ENCODE measurements around the gene AFP. TPM values are rescaled to one million over a fixed set of nuclear protein-coding genes. Genes with fewer than 3 reads are reported as not detected.
A peak's percentile ranks its signal among the peaks of the same experiment; 100 is the strongest.

AFP gene
- total RNA-seq, 1 donor = not detected

- Histone ChIP-seq H3K27ac (ENCODE audit: low read depth, low read length) (no peak overlapping the region), H3K4me2 (ENCODE audit: insufficient read depth, low read length) (no peak overlapping the region), H3K4me3 (ENCODE audit: insufficient read depth, low read length) (no peak overlapping the region), H3K36me3 (ENCODE audit: insufficient read depth, low read length) (no peaks in the 10 kb centered on the region), H3K9me3 (ENCODE audit: low read depth, low read length) (no peaks in the 10 kb centered on the region), H4K20me1 (ENCODE audit: insufficient read depth, low read length) (no peaks in the 10 kb centered on the region), H3K27me3 (ENCODE audit: insufficient read depth, low read length) (peaks cover 20% of the 10 kb centered on the region), H3K79me2 (ENCODE audit: insufficient read depth, low read length) (no peaks in the 10 kb centered on the region), H3K4me1 (ENCODE audit: insufficient read depth, low read length) (no peaks in the 10 kb centered on the region), H2AFZ (ENCODE audit: low read length) (no peak overlapping the region)
- no peak for TF ChIP-seq CTCF (IDR thresholded peaks at IDR 0.05; ENCODE audit: extremely low read depth, low read depth, low read length)
- no peak for DNase-seq (ENCODE audit: insufficient read length, low spot score, missing footprints)
Measured at GRCh38 chr4:73486497-73486896, 50.5 kb downstream of the AFP start.

GRCh38 chr4:73487233-73487632, 51.2 kb downstream of the AFP start:
- Histone ChIP-seq H3K4me2 (ENCODE audit: insufficient read depth, low read length) (no peak overlapping the region), H3K4me3 (ENCODE audit: insufficient read depth, low read length) (no peak overlapping the region), H3K4me1 (ENCODE audit: insufficient read depth, low read length) (no peaks in the 10 kb centered on the region), H3K9me3 (ENCODE audit: low read depth, low read length) (no peaks in the 10 kb centered on the region), H3K27me3 (ENCODE audit: insufficient read depth, low read length) (peaks cover 20% of the 10 kb centered on the region), H4K20me1 (ENCODE audit: insufficient read depth, low read length) (no peaks in the 10 kb centered on the region), H2AFZ (ENCODE audit: low read length) (no peak overlapping the region), H3K27ac (ENCODE audit: low read depth, low read length) (no peak overlapping the region), H3K36me3 (ENCODE audit: insufficient read depth, low read length) (no peaks in the 10 kb centered on the region), H3K79me2 (ENCODE audit: insufficient read depth, low read length) (no peaks in the 10 kb centered on the region)
- no peak for DNase-seq (ENCODE audit: insufficient read length, low spot score, missing footprints)
- TF ChIP-seq CTCF (IDR thresholded peaks at IDR 0.05; ENCODE audit: extremely low read depth, low read depth, low read length) = no peak

GRCh38 chr4:73499996-73500765, 64.2 kb downstream of the AFP start:
- no peaks in the 10 kb centered on the region for H3K9me3 ChIP-seq (ENCODE audit: low read depth, low read length)
- peak overlapping the region; percentile 70 for H3K4me2 ChIP-seq (ENCODE audit: insufficient read depth, low read length)
- H3K79me2 ChIP-seq (ENCODE audit: insufficient read depth, low read length) = no peaks in the 10 kb centered on the region
- H3K36me3 ChIP-seq (ENCODE audit: insufficient read depth, low read length) = no peaks in the 10 kb centered on the region
- no peak for TF ChIP-seq CTCF (IDR thresholded peaks at IDR 0.05; ENCODE audit: extremely low read depth, low read depth, low read length)
- DNase-seq (ENCODE audit: insufficient read length, low spot score, missing footprints) = no peak
- peak overlapping the region; percentile 33 for H3K4me3 ChIP-seq (ENCODE audit: insufficient read depth, low read length)
- H3K27me3 ChIP-seq (ENCODE audit: insufficient read depth, low read length) = no peaks in the 10 kb centered on the region
- peaks cover 7% of the 10 kb centered on the region for H3K4me1 ChIP-seq (ENCODE audit: insufficient read depth, low read length)
- H2AFZ ChIP-seq (ENCODE audit: low read length) = peak overlapping the region; percentile 78
- H3K27ac ChIP-seq (ENCODE audit: low read depth, low read length) = no peak overlapping the region
- no peaks in the 10 kb centered on the region for H4K20me1 ChIP-seq (ENCODE audit: insufficient read depth, low read length)

GRCh38 chr4:73501664-73502265, 65.7 kb downstream of the AFP start:
- Histone ChIP-seq H3K4me3 (ENCODE audit: insufficient read depth, low read length) (no peak overlapping the region), H3K4me1 (ENCODE audit: insufficient read depth, low read length) (peaks cover 7% of the 10 kb centered on the region), H3K36me3 (ENCODE audit: insufficient read depth, low read length) (no peaks in the 10 kb centered on the region), H3K9me3 (ENCODE audit: low read depth, low read length) (no peaks in the 10 kb centered on the region), H3K27me3 (ENCODE audit: insufficient read depth, low read length) (no peaks in the 10 kb centered on the region), H3K4me2 (ENCODE audit: insufficient read depth, low read length) (no peak overlapping the region), H3K79me2 (ENCODE audit: insufficient read depth, low read length) (no peaks in the 10 kb centered on the region), H4K20me1 (ENCODE audit: insufficient read depth, low read length) (no peaks in the 10 kb centered on the region), H3K27ac (ENCODE audit: low read depth, low read length) (no peak overlapping the region), H2AFZ (ENCODE audit: low read length) (peak overlapping the region; percentile 15)
- DNase-seq (ENCODE audit: insufficient read length, low spot score, missing footprints) = no peak
- TF ChIP-seq CTCF (IDR thresholded peaks at IDR 0.05; ENCODE audit: extremely low read depth, low read depth, low read length) = no peak

All from osteoblast (primary cell).